Psoas muscle (tissue), 8 donors: ENCODE results near the gene EEPD1. TPM values are rescaled to one million over a fixed set of nuclear protein-coding genes. Genes with fewer than 3 reads are reported as not detected.

Source experiments
- ATAC-seq, 4 donors: fragments of 200-7000 bp; cut with Tn5 transposase; one replicate each; pipeline ENCODE4 v1.9.1; 2020; ENCODE audit warnings: moderate library complexity in 3 of 4, mild to moderate bottlenecking in 2 of 4
- DNase-seq, 2 donors: peaks; one replicate each; pipeline ENCODE4 v3.0.0-alpha.2; 2020
- H3K27ac ChIP-seq: fragments of 200-600 bp; one replicate; pipeline ENCODE4 v1.8.0; 2022
- H3K27me3 ChIP-seq, 3 donors: fragments of 200-600 bp in 1 of 3; one replicate each; pipeline versions ENCODE4 v1.6.1 to v1.8.0; 2013 to 2022; ENCODE audit warnings: low read length in 2 of 3, mild to moderate bottlenecking in 2 of 3, moderate library complexity in 1 of 3; ENCODE audit not compliant: insufficient read depth in 3 of 3
- H3K36me3 ChIP-seq, 2 donors: fragments of 200-600 bp in 1 of 2; one replicate each; pipeline versions ENCODE4 v1.6.1 to v1.8.0; 2013 to 2022; ENCODE audit warnings: low read depth in 1 of 2, mild to moderate bottlenecking in 1 of 2, moderate library complexity in 1 of 2; ENCODE audit not compliant: insufficient read depth in 1 of 2
- H3K4me1 ChIP-seq: fragments of 200-600 bp; one replicate; pipeline ENCODE4 v1.8.0; 2022
- H3K4me3 ChIP-seq: fragments of 200-600 bp; one replicate; pipeline ENCODE4 v1.8.0; 2022; ENCODE audit warnings: mild to moderate bottlenecking
- H3K9me3 ChIP-seq: fragments of 200-600 bp; one replicate; pipeline ENCODE4 v1.8.0; 2022
- WGBS, 3 donors: extraction: QIAGEN DNeasy Blood & Tissue Kit; methylation state at CpG; one replicate each; pipeline versions ENCODE4 v1.1.6 to v1.1.7; 2013; 5-methylcytosine and 5-hydroxymethylcytosine counted together
- intact Hi-C, 2 donors: fragments of 100-400 bp; cut with DNase I; formaldehyde crosslinking; loops; one replicate each; pipeline versions ENCODE4 v1.11.0 to v1.14.2; 2022
- polyA plus RNA-seq, 3 donors: library from polyadenylated mRNA; stranded (reverse); fragments of 200-250 nt; gene quantifications; one replicate each; pipeline ENCODE4 v1.2.3, GENCODE V29; 2013
- total RNA-seq, 4 donors: library from RNA; stranded (reverse); fragmentation: NEBNext Ultra II Directional in 2 of 4; extraction: Animal tissue kit (Norgen Biotek cat#: 25700) in 2 of 4; gene quantifications; one replicate each; pipeline versions ENCODE4 v1.2.1 to v1.2.4, GENCODE V29; 2021 to 2023
- TF ChIP-seq, protein P1 (sequence below): fragments of 200-600 bp; IDR thresholded peaks from one replicate; pipeline ENCODE4 v1.8.0; 2022; ENCODE audit warnings: antibody characterized with exemption
- donor health status: healthy with polysubstance abuse.
- donor health status: DM: no; HTN: no; CAD: no; lungs with moderate emphysema.
- donor health status: Bipolar disorder and iron deficiency.
- donor health status: healthy.
- donor health status: DM: yes; HTN: yes; CAD: no.
- donor health status: DM: no; HTN: no; CAD: no.
- donor health status: DM: no; HTN: no; CAD: no.
- donor health status: DM: yes; HTN: yes; CAD: no.

EEPD1 gene
- total and polyA plus RNA-seq, 7 donors = 7.3 to 61.2 (median 45.5) TPM

DNA sequence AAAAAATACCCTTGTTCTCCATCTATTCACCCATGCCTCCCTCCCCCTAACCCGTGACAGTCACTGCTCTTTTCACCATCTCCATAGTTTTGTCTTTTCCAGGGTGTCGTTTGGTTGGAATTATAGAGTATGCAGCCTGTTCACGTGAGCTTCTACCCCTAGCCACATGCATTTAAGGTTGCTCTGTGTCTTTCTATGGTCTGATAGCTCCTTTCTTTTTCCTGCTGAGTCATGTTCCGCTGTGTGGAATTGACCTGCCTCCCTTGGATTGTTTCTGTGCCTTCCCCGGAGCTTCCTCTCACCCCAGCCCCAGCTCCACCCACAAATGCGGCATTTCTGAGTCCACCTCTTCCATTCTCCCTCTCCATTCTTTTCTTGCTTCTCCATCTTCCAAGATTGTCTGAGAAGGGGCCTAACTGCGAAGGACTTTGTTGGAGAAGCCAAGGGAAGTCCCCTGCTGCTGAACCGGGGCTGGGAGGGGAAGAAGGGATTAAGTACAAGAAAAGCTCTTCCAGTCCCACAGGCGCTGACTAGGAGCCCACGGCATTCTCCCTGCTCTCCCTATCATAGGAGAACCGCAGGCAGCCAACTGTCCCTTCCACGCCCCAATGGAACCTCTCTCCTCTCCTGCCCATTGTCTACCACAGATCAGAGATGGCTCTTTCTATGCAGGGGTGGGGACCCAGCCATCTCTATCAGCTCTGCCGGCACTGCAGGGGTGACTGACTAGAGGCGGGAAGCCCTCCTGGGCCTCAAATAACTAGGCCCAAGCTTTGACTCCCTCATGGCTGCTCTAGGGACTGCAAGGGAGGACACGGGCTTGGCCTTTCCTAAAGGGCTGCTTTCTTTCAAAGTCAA lies 149.1 kb downstream of the EEPD1 start:
- TF ChIP-seq, protein P1, sequence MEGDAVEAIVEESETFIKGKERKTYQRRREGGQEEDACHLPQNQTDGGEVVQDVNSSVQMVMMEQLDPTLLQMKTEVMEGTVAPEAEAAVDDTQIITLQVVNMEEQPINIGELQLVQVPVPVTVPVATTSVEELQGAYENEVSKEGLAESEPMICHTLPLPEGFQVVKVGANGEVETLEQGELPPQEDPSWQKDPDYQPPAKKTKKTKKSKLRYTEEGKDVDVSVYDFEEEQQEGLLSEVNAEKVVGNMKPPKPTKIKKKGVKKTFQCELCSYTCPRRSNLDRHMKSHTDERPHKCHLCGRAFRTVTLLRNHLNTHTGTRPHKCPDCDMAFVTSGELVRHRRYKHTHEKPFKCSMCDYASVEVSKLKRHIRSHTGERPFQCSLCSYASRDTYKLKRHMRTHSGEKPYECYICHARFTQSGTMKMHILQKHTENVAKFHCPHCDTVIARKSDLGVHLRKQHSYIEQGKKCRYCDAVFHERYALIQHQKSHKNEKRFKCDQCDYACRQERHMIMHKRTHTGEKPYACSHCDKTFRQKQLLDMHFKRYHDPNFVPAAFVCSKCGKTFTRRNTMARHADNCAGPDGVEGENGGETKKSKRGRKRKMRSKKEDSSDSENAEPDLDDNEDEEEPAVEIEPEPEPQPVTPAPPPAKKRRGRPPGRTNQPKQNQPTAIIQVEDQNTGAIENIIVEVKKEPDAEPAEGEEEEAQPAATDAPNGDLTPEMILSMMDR = no peak

DNA sequence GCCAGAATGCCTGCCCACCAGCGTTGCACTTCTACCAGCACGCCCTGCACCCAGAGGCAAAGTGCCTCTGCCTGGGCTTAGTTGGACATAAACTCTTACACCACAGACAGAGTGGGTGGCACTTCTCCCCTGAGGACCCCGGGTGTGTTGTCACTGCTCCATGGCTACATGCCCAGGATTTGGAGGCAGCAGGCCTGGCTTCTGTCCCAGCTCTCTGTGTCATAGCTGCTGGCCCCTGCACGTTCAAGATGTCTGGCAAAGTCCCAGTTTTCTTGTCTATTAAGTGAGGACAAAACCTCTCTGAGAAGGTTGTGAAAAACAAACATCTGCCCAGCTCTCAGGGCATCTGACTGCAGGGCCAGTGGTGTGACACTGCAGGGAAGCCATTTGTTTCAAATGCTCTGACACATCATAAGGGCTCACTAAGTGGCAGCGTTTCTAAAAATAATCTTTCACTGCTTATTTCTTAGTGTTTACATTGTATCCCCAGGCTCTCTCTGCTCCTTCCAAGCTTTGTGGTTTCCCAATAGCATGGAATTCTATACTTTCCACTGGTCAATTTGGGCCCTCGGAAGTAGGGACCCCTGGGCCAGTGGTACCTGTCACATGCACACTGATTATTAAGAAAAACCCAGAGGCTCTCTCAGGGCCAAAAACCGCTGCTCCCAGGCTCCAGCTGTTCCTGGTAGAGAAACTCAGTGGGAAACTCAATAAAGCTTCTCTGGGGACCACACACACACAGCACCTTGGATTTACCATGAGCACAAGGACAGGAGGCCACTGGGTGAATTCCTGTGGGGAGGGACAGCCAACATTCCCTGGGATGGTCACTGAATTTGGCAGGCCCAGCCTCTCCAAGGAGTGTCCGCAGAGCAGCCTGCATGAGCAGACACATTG lies 150.4 kb downstream of the EEPD1 start:
- WGBS, 3 donors = 18 to 30% (median 25%) methylated on average over 8 of the region's 8 CpGs

More for the DNA sequence above, 149.1 kb downstream of the EEPD1 start:
- Histone ChIP-seq H3K36me3 (peaks cover 0 to 28% of the 10 kb centered on the region in 2 donors), H3K27ac (peak overlapping the region; percentile 84), H3K4me3 (no peak overlapping the region), H3K9me3 (no peaks in the 10 kb centered on the region), H3K27me3 (no peaks in the 10 kb centered on the region), H3K4me1 (peaks cover 44% of the 10 kb centered on the region)
- ATAC-seq (no peak), DNase-seq (no peak)
- intact Hi-C loops = no loop called here
- WGBS, 3 donors = 81 to 85% (median 83%) methylated on average over 15 of the region's 15 CpGs

DNA sequence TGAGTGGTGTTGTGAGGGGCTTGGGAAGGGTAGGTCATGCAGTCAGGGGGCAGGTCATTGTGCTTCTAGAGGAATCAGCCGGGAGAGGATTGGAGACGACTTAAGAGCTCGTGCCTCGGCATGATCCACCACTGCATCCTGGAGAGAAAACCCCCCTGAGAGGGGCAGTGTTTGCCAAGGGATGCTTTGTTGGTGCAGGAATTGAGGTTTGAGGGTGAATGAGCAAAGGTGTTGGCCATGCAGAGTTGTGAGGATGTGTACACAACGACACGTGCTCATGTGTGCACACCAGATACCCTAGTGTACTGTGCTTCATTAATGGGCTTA lies 151.0 kb downstream of the EEPD1 start:
- 40 to 67% (median 54%) methylated on average over 6 of the region's 6 CpGs for WGBS, 3 donors
- no peaks in the 10 kb centered on the region for H3K9me3 ChIP-seq
- H3K27me3 ChIP-seq = no peaks in the 10 kb centered on the region
- DNase-seq (no peak), ATAC-seq (no peak)
- H3K27ac ChIP-seq = peak overlapping the region; percentile 84
- H3K4me1 ChIP-seq = peaks cover 44% of the 10 kb centered on the region
- peaks cover 0 to 11% of the 10 kb centered on the region in 2 donors for H3K36me3 ChIP-seq
- H3K4me3 ChIP-seq = no peak overlapping the region
- intact Hi-C loops = no loop called here
- TF ChIP-seq, protein P1 = no peak

More for the DNA sequence above, 150.4 kb downstream of the EEPD1 start:
- ATAC-seq = peak; percentile 82 to 92 (median 88)
- Histone ChIP-seq H3K36me3 (peaks cover 0 to 17% of the 10 kb centered on the region in 2 donors), H3K27me3 (no peaks in the 10 kb centered on the region), H3K4me3 (no peak overlapping the region), H3K9me3 (no peaks in the 10 kb centered on the region), H3K4me1 (peaks cover 44% of the 10 kb centered on the region), H3K27ac (peak overlapping the region; percentile 84)
- intact Hi-C loops = no loop called here
- TF ChIP-seq, protein P1 = no peak
- DNase-seq = peak; percentile 88 to 94

DNA sequence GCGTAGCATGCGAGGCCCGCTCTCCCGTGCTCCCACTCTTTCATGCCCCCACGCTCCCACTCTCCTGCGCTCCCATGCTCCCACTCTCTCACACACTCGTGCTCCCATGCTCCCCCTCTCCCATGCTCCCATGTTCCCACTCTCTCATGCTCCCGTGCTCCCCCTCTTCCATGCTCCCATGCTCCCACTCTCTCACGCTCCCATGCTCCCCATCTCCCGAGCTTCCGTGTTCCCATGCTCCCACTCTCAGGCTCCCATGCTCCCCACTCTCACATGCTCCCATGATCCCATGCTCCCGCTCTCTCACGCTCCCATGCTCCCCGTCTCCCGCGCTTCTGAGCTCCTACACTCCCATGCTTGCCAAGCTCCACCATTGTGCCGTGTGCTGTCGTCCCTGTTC lies 152.2 kb downstream of the EEPD1 start:
- 95 to 98% (median 96%) methylated on average over 18 of the region's 18 CpGs for WGBS, 3 donors
- Histone ChIP-seq H3K27me3 (no peaks in the 10 kb centered on the region), H3K36me3 (peaks cover 0 to under 1% of the 10 kb centered on the region in 2 donors), H3K27ac (no peak overlapping the region), H3K4me3 (no peak overlapping the region), H3K9me3 (no peaks in the 10 kb centered on the region), H3K4me1 (peaks cover 42% of the 10 kb centered on the region)
- ATAC-seq (no peak), DNase-seq (no peak)
- TF ChIP-seq, protein P1 = no peak
- intact Hi-C loops = no loop called here
